Measurements from ENCODE around the gene HIGD2A.

The HIGD2A gene

DNA sequence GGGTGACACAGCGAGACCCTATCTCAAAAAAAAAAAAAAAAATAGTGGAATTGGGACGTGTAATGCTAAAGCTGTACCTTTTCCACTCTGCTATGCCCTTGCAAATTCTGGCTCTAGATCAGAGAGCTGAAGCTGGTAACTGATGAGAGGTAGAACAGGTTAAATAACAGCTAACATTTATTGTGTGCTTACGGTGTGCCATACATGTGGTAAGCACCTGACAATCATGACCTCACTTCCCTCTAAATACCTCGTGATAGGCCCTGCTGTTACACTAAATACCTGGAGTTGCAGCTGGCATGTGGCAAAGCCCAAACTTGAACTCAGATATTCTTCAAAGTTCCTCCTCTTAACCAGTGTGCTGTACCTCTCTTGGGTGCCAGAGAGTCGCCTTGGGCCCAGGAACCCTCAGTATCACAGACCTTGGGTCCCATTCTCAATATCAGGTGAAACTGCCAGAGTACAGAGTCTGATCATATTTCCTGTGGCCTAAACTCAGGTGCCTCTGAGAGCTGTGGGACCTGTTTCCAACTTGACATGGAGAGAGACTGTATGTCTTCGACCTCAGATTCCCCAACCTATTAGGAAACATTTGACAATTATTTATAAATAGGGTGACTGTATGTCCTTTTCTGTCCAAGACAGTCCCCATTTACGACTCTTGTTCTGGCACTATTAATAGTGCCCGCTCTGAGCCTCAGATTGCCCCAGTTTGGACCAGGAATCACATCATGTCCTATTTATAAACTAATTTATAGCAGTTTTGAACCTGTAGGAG lies 18.4 kb upstream of the HIGD2A start:
- Histone ChIP-seq H3K36me3 (ENCODE audit: control insufficient read depth, insufficient read depth, low read length) (peaks cover 2% of the 10 kb centered on the region; the same call in 1 of the 2 replicates), H3K4me3 (ENCODE audit: low read length) (no peak overlapping the region), H3K27me3 (ENCODE audit: control insufficient read depth, insufficient read depth, low read length) (peaks cover 6% of the 10 kb centered on the region; the same call in 1 of the 2 replicates), H3K4me1 (ENCODE audit: control insufficient read depth, insufficient read depth, low read length) (0 out of 2 replicates have a peak, but pooled peaks cover 3% of the 10 kb centered on the region), H3K9me3 (ENCODE audit: control insufficient read depth, insufficient read depth, low read length) (no peaks in the 10 kb centered on the region), H3K27ac (ENCODE audit: low read length) (no peak overlapping the region)
- no CpG with 5 or more reads among the region's 8 CpGs for WGBS (ENCODE audit: insufficient coverage, insufficient read length)
- DNase-seq (ENCODE audit: low read depth, low spot score) = no peak

DNA sequence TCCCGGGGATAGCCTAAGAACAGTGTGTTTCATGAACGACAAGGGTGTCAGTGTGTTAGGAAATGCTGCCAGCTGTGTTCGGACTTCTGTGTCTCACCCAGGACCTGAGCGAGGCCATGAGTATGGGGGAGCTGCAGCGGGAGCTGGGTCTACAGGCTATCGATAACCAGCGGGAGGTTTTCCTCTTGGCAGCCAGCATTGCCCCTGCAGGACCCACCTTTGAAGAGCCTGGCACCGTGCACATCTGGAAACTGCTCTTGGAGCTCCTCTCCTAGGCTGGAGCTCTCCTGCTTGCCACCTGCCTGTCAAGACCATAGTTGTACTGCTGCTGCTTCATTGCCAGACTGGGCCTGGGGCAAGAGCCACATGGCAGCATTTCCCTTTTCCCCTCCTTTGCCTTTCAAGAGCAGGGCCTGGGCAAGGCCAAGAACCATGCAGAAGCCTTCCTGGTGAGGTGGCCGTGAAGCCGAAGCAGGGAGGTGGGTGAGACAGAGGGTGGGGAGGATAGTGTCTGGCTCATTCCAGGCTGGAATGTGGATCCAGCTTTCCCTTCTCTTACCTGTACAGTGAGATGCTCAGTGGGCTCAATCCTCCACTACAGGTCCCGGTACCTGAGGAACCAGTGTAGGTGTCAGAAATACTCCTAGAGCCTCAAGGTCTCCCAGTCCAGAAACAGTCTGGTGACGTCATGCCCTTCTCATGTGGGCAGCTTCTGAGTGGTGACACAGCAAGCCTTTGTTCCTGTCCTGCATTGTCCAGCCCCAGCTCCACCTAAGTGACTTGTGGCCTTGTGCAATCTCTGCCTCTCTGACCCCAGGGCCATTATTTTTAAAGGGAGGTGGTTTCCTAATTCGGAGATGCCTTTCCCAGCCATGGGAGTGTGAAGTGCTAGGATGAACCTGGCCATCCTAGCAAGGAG lies 16.7 kb upstream of the HIGD2A start:
- no CpG with 5 or more reads among the region's 13 CpGs for WGBS (ENCODE audit: insufficient coverage, insufficient read length)
- H3K27ac ChIP-seq (ENCODE audit: low read length) = no peak overlapping the region

GRCh38 chr5:176373100-176373818 lies 15.3 kb upstream of the HIGD2A start:
- H3K36me3 ChIP-seq (ENCODE audit: control insufficient read depth, insufficient read depth, low read length) = peaks cover 2% of the 10 kb centered on the region; the same call in 1 of the 2 replicates
- no peak for DNase-seq (ENCODE audit: low read depth, low spot score)
- no CpG with 5 or more reads among the region's 7 CpGs for WGBS (ENCODE audit: insufficient coverage, insufficient read length)
- no peaks in the 10 kb centered on the region for H3K4me1 ChIP-seq (ENCODE audit: control insufficient read depth, insufficient read depth, low read length)
- H3K27me3 ChIP-seq (ENCODE audit: control insufficient read depth, insufficient read depth, low read length) = no peaks in the 10 kb centered on the region
- H3K27ac ChIP-seq (ENCODE audit: low read length) = no peak overlapping the region
- H3K9me3 ChIP-seq (ENCODE audit: control insufficient read depth, insufficient read depth, low read length) = no peaks in the 10 kb centered on the region
- no peak overlapping the region for H3K4me3 ChIP-seq (ENCODE audit: low read length)

More for the DNA sequence above, 16.7 kb upstream of the HIGD2A start:
- Histone ChIP-seq H3K4me1 (ENCODE audit: control insufficient read depth, insufficient read depth, low read length) (no peaks in the 10 kb centered on the region), H3K9me3 (ENCODE audit: control insufficient read depth, insufficient read depth, low read length) (no peaks in the 10 kb centered on the region), H3K4me3 (ENCODE audit: low read length) (no peak overlapping the region), H3K36me3 (ENCODE audit: control insufficient read depth, insufficient read depth, low read length) (peaks cover 2% of the 10 kb centered on the region; the same call in 1 of the 2 replicates), H3K27me3 (ENCODE audit: control insufficient read depth, insufficient read depth, low read length) (no peaks in the 10 kb centered on the region)
- DNase-seq (ENCODE audit: low read depth, low spot score) = no peak

DNA sequence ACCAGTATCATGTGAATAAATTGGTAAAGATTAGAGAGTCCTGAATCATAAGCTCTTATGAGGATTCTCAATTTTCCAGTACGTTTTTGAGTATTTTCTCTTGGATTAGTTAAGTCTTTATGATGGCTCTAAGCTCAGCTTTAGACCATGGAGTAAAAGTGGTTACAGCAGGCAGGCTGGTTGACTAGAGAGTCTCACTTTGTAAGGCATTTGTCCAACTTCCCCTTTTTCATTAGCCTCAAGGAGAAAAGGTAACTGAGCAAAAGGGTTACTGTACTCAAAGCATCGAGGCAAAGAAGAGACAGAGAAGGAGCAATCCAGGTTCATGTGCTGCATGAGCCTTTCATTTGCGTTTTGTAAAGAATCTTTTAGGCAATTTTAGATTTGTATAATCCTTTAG lies 8.7 kb upstream of the HIGD2A start:
- no peaks in the 10 kb centered on the region for H3K27me3 ChIP-seq (ENCODE audit: control insufficient read depth, insufficient read depth, low read length)
- no peaks in the 10 kb centered on the region for H3K9me3 ChIP-seq (ENCODE audit: control insufficient read depth, insufficient read depth, low read length)
- peaks cover 19% of the 10 kb centered on the region for H3K36me3 ChIP-seq (ENCODE audit: control insufficient read depth, insufficient read depth, low read length)
- no peak overlapping the region for H3K27ac ChIP-seq (ENCODE audit: low read length)
- no CpG with 5 or more reads among the region's 3 CpGs for WGBS (ENCODE audit: insufficient coverage, insufficient read length)
- no peak overlapping the region for H3K4me3 ChIP-seq (ENCODE audit: low read length)
- no peaks in the 10 kb centered on the region for H3K4me1 ChIP-seq (ENCODE audit: control insufficient read depth, insufficient read depth, low read length)
- no peak for DNase-seq (ENCODE audit: low read depth, low spot score)

DNA sequence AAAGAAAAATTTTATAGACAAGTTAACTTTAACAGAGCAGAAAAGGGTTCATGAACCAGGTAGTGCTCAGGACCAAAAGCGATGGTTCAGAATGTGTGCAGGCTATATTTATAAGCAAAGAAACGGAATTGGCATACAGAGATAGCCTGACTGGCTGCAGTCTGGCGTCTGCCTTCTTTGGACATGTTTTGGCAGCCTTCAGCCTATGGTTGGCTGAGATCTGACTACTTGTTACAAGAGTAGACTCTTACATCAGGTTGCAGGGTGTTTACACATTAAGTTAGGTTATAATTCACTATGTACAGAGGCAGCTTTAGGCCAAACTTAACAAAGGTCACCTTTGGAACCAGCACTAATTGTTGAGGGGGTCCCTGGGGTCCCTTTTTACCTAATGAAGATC lies 7.1 kb upstream of the HIGD2A start:
- Histone ChIP-seq H3K4me3 (ENCODE audit: low read length) (no peak overlapping the region), H3K9me3 (ENCODE audit: control insufficient read depth, insufficient read depth, low read length) (no peaks in the 10 kb centered on the region), H3K27me3 (ENCODE audit: control insufficient read depth, insufficient read depth, low read length) (no peaks in the 10 kb centered on the region), H3K27ac (ENCODE audit: low read length) (no peak overlapping the region), H3K36me3 (ENCODE audit: control insufficient read depth, insufficient read depth, low read length) (peaks cover 26% of the 10 kb centered on the region), H3K4me1 (ENCODE audit: control insufficient read depth, insufficient read depth, low read length) (no peaks in the 10 kb centered on the region)
- no CpG with 5 or more reads among the region's 3 CpGs for WGBS (ENCODE audit: insufficient coverage, insufficient read length)
- no peak for DNase-seq (ENCODE audit: low read depth, low spot score)

DNA sequence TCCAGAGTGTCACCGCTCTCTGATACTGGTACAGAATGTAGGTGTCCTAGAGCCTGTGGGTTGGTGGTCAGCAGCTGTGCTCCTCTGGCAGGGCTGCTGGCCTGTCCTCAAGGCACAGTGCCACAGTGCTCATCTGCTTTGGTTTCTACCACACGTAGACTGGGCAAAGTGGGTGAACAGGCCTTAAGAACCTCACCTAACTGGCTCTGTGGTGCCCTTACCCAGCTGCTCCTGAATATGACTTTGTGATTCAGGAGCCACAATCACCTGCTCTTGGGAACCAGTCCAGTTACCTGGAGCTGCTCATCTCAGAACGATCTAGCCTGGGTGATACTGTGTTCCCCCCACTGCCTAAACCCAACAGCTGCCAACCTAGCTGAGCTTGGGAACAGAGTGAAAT lies 6.6 kb upstream of the HIGD2A start:
- no CpG with 5 or more reads among the region's 3 CpGs for WGBS (ENCODE audit: insufficient coverage, insufficient read length)
- Histone ChIP-seq H3K4me1 (ENCODE audit: control insufficient read depth, insufficient read depth, low read length) (no peaks in the 10 kb centered on the region), H3K36me3 (ENCODE audit: control insufficient read depth, insufficient read depth, low read length) (peaks cover 26% of the 10 kb centered on the region), H3K4me3 (ENCODE audit: low read length) (no peak overlapping the region), H3K27me3 (ENCODE audit: control insufficient read depth, insufficient read depth, low read length) (no peaks in the 10 kb centered on the region), H3K9me3 (ENCODE audit: control insufficient read depth, insufficient read depth, low read length) (no peaks in the 10 kb centered on the region), H3K27ac (ENCODE audit: low read length) (no peak overlapping the region)
- DNase-seq (ENCODE audit: low read depth, low spot score) = no peak

DNA sequence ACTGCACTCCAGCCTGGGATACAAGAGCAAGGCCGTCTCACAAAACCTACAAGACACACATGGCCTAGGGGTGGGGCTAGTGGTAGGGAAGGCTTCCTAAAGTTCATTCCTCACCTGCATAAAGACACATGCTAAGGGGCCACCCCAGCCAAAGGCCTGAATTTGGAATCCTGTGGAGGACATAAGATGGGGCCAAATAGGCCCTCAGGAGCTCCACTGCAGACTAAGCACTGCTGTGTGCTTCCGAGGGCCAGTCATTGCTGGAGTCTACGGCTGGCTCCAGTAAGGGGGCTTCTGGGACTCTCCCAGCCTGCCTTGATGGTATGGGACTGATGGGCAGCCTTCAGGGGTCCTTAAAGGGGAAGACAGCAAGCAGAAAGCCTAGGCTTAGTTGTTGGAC lies 5.8 kb upstream of the HIGD2A start:
- Histone ChIP-seq H3K4me3 (ENCODE audit: low read length) (no peak overlapping the region), H3K36me3 (ENCODE audit: control insufficient read depth, insufficient read depth, low read length) (peaks cover 26% of the 10 kb centered on the region), H3K27ac (ENCODE audit: low read length) (no peak overlapping the region), H3K4me1 (ENCODE audit: control insufficient read depth, insufficient read depth, low read length) (no peaks in the 10 kb centered on the region), H3K9me3 (ENCODE audit: control insufficient read depth, insufficient read depth, low read length) (no peaks in the 10 kb centered on the region), H3K27me3 (ENCODE audit: control insufficient read depth, insufficient read depth, low read length) (no peaks in the 10 kb centered on the region)
- WGBS (ENCODE audit: insufficient coverage, insufficient read length) = no CpG with 5 or more reads among the region's 3 CpGs
- DNase-seq (ENCODE audit: low read depth, low spot score) = no peak

DNA sequence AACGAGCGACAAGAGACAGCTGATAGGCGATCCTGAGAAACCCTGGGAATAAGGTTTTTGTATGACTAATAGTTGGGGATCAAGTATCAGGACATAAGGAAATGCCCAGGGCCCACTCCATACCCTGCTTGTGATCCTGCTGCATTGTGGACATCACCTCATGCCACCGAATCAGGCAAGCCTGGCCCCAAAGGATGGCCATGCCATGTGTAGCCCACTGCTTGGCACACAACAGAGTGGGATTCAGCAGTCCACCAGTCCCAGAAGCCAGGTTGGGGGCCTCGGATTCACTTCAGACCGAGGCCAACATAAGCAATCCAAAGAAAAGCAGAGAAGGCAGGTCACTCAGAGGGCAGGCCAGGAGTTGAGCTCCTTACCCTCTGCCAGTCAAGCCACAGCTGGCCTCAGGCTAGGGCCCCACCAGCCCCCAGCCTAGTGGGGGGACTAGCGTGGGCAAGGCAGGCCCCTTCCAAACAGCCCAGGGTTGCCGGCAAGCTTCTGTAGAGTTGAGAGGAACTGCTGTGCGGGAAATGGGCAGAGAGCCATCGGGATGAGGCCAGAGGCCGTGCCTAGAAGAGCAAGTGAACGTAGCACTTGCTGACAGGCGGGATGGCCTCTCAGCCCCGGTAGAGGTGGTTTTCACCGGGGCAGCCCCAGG lies 5.2 kb upstream of the HIGD2A start:
- peaks cover 26% of the 10 kb centered on the region for H3K36me3 ChIP-seq (ENCODE audit: control insufficient read depth, insufficient read depth, low read length)

GRCh38 chr5:176383961-176384360 lies 4.6 kb upstream of the HIGD2A start:
- no peak overlapping the region for H3K27ac ChIP-seq (ENCODE audit: low read length)
- peaks cover 26% of the 10 kb centered on the region for H3K36me3 ChIP-seq (ENCODE audit: control insufficient read depth, insufficient read depth, low read length)
- no peaks in the 10 kb centered on the region for H3K4me1 ChIP-seq (ENCODE audit: control insufficient read depth, insufficient read depth, low read length)
- WGBS (ENCODE audit: insufficient coverage, insufficient read length) = no CpG with 5 or more reads among the region's 9 CpGs
- no peak overlapping the region for H3K4me3 ChIP-seq (ENCODE audit: low read length)
- no peaks in the 10 kb centered on the region for H3K9me3 ChIP-seq (ENCODE audit: control insufficient read depth, insufficient read depth, low read length)
- no peaks in the 10 kb centered on the region for H3K27me3 ChIP-seq (ENCODE audit: control insufficient read depth, insufficient read depth, low read length)
- no peak for DNase-seq (ENCODE audit: low read depth, low spot score)

More for the DNA sequence above, 5.2 kb upstream of the HIGD2A start:
- Histone ChIP-seq H3K4me1 (ENCODE audit: control insufficient read depth, insufficient read depth, low read length) (no peaks in the 10 kb centered on the region), H3K4me3 (ENCODE audit: low read length) (no peak overlapping the region), H3K9me3 (ENCODE audit: control insufficient read depth, insufficient read depth, low read length) (no peaks in the 10 kb centered on the region), H3K27me3 (ENCODE audit: control insufficient read depth, insufficient read depth, low read length) (no peaks in the 10 kb centered on the region), H3K27ac (ENCODE audit: low read length) (no peak overlapping the region)
- no peak for DNase-seq (ENCODE audit: low read depth, low spot score)
- no CpG with 5 or more reads among the region's 15 CpGs for whole genome bisulfite sequencing (ENCODE audit: insufficient coverage, insufficient read length)

Data from iPS DF 6.9 (cell line).